ENCODE data around the gene CCNE1. TPM values are rescaled to one million over a fixed set of nuclear protein-coding genes. Genes with fewer than 3 reads are reported as not detected.
A peak's percentile ranks its signal among the peaks of the same experiment; 100 is the strongest.

CCNE1 gene
- total RNA-seq, 1 donor from 2014 or later, result 29.7 TPM

GRCh38 chr19:29837996-29838395 is 26.2 kb downstream of the CCNE1 start:
- no peak overlapping the region for H3K4me3 Mint-ChIP-seq
- no peaks in the 10 kb centered on the region for H3K36me3 Mint-ChIP-seq (ENCODE audit: low read depth)

GRCh38 chr19:29840066-29840950 is 28.5 kb downstream of the CCNE1 start:
- no peak for TF ChIP-seq CTCF (conservative IDR thresholded peaks at IDR 0.05)
- Mint-ChIP-seq H3K4me3 (no peak overlapping the region), H3K4me1 (peaks cover 15% of the 10 kb centered on the region), H3K36me3 (ENCODE audit: low read depth) (no peaks in the 10 kb centered on the region), H3K27me3 (ENCODE audit: low read depth) (peaks cover 46% of the 10 kb centered on the region), H3K9me3 (no peaks in the 10 kb centered on the region), H3K27ac (ENCODE audit: unreplicated experiment) (no peak overlapping the region)
- no peak for DNase-seq (ENCODE audit: low read depth, low spot score)

More at GRCh38 chr19:29837996-29838395, 26.2 kb downstream of the CCNE1 start:
- no peak for TF ChIP-seq CTCF (conservative IDR thresholded peaks at IDR 0.05)
- Mint-ChIP-seq H3K27me3 (ENCODE audit: low read depth) (peaks cover 55% of the 10 kb centered on the region), H3K4me1 (peaks cover 11% of the 10 kb centered on the region), H3K9me3 (no peaks in the 10 kb centered on the region), H3K27ac (ENCODE audit: unreplicated experiment) (no peak overlapping the region)
- DNase-seq (ENCODE audit: low read depth, low spot score), result no peak

- peak overlapping the region; percentile 57 for H3K4me3 Mint-ChIP-seq
- peaks cover 24% of the 10 kb centered on the region for H3K4me1 Mint-ChIP-seq
- no peaks in the 10 kb centered on the region for H3K36me3 Mint-ChIP-seq (ENCODE audit: low read depth)
- H3K27me3 Mint-ChIP-seq (ENCODE audit: low read depth), result peaks cover 48% of the 10 kb centered on the region
- H3K9me3 Mint-ChIP-seq, result no peaks in the 10 kb centered on the region
- no peak for DNase-seq (ENCODE audit: low read depth, low spot score)
- no peak for TF ChIP-seq CTCF (conservative IDR thresholded peaks at IDR 0.05)
- H3K27ac Mint-ChIP-seq (ENCODE audit: unreplicated experiment), result no peak overlapping the region
Measured at GRCh38 chr19:29841209-29841558, 29.4 kb downstream of the CCNE1 start.

- Mint-ChIP-seq H3K4me3 (peak overlapping the region; percentile 87), H3K9me3 (no peaks in the 10 kb centered on the region), H3K27me3 (ENCODE audit: low read depth) (peaks cover 48% of the 10 kb centered on the region), H3K36me3 (ENCODE audit: low read depth) (no peaks in the 10 kb centered on the region), H3K27ac (ENCODE audit: unreplicated experiment) (no peak overlapping the region), H3K4me1 (peaks cover 24% of the 10 kb centered on the region)
- no peak for TF ChIP-seq CTCF (conservative IDR thresholded peaks at IDR 0.05)
- no peak for DNase-seq (ENCODE audit: low read depth, low spot score)
Measured at GRCh38 chr19:29841559-29842367, 30.0 kb downstream of the CCNE1 start.

- no peak for TF ChIP-seq CTCF (conservative IDR thresholded peaks at IDR 0.05)
- Mint-ChIP-seq H3K36me3 (ENCODE audit: low read depth) (no peaks in the 10 kb centered on the region), H3K27ac (ENCODE audit: unreplicated experiment) (no peak overlapping the region), H3K27me3 (ENCODE audit: low read depth) (peaks cover 53% of the 10 kb centered on the region), H3K9me3 (no peaks in the 10 kb centered on the region), H3K4me1 (peaks cover 24% of the 10 kb centered on the region), H3K4me3 (peak overlapping the region; percentile 49)
- DNase-seq (ENCODE audit: low read depth, low spot score), result no peak
Measured at GRCh38 chr19:29842471-29843179, 30.8 kb downstream of the CCNE1 start.

Measured in neural crest cell (in vitro differentiated cells).